GM23338 (cell line): ENCODE measurements around the gene XYLB. TPM values are rescaled to one million over a fixed set of nuclear protein-coding genes. Genes with fewer than 3 reads are reported as not detected.

ENCODE experiments used
- ATAC-seq: fragments of 200-7000 bp; cut with Tn5 transposase; 3 replicates; pipeline ENCODE4 v1.9.1; 2020
- DNase-seq: peaks from one replicate; pipeline ENCODE4 v3.0.0-alpha.2; 2015; ENCODE audit warnings: low spot score
- H2AFZ ChIP-seq: fragments of 200-600 bp; sonication (generic); 2 replicates; pipeline ENCODE4 v1.8.0; 2016; ENCODE audit warnings: antibody characterized with exemption, mild to moderate bottlenecking, moderate library complexity
- H3F3A ChIP-seq: fragments of 200-600 bp; sonication (generic); replicated peaks from 2 replicates; pipeline ENCODE4 v1.8.0; 2017; ENCODE audit warnings: antibody characterized with exemption, mixed run types, low read depth
- H3K27ac ChIP-seq: fragments of 200-600 bp; sonication (generic); 2 replicates; pipeline ENCODE4 v1.6.1; 2016; ENCODE audit warnings: low read depth
- H3K27me3 ChIP-seq: fragments of 200-600 bp; sonication (generic); 2 replicates; pipeline ENCODE4 v1.8.0; 2016; ENCODE audit warnings: mild to moderate bottlenecking, mixed run types, moderate library complexity; ENCODE audit not compliant: insufficient read depth
- H3K36me3 ChIP-seq: fragments of 200-600 bp; sonication (generic); 2 replicates; pipeline ENCODE4 v1.8.0; 2016; ENCODE audit warnings: mild to moderate bottlenecking; ENCODE audit not compliant: insufficient read depth
- H3K4me1 ChIP-seq: fragments of 200-600 bp; sonication (generic); 2 replicates; pipeline ENCODE4 v1.8.0; 2016; ENCODE audit warnings: mild to moderate bottlenecking, moderate library complexity; ENCODE audit not compliant: insufficient read depth
- H3K4me2 ChIP-seq: fragments of 200-600 bp; sonication (generic); 2 replicates; pipeline ENCODE4 v1.7.1; 2017; ENCODE audit warnings: mixed run types
- H3K4me3 ChIP-seq: fragments of 200-600 bp; sonication (generic); 2 replicates; pipeline ENCODE4 v1.6.1; 2016; ENCODE audit warnings: mixed run types
- H3K79me2 ChIP-seq: fragments of 200-600 bp; sonication (generic); replicated peaks from 2 replicates; pipeline ENCODE4 v1.8.0; 2017; ENCODE audit warnings: mild to moderate bottlenecking; ENCODE audit not compliant: insufficient read depth
- H3K9me2 ChIP-seq: fragments of 200-600 bp; sonication (generic); 2 replicates; pipeline ENCODE4 v1.8.0; 2017; ENCODE audit not compliant: insufficient read depth
- H4K20me1 ChIP-seq: fragments of 200-600 bp; sonication (generic); replicated peaks from 2 replicates; pipeline ENCODE4 v1.8.0; 2017; ENCODE audit warnings: mild to moderate bottlenecking; ENCODE audit not compliant: insufficient read depth
- H3K27ac Mint-ChIP-seq: 2 replicates; pipeline ENCODE4 v1.8.0; 2020; ENCODE audit warnings: inconsistent platforms, mild to moderate bottlenecking, moderate library complexity, mixed read lengths
- H3K27me3 Mint-ChIP-seq: 3 replicates; pipeline ENCODE4 v1.8.0; 2022; ENCODE audit warnings: low read depth, mild to moderate bottlenecking, moderate library complexity, mixed read lengths, inconsistent platforms; ENCODE audit not compliant: insufficient read depth, poor library complexity
- H3K36me3 Mint-ChIP-seq: 3 replicates; pipeline ENCODE4 v1.8.0; 2021; ENCODE audit warnings: low read depth, mild to moderate bottlenecking, inconsistent platforms, moderate library complexity, mixed read lengths
- H3K4me1 Mint-ChIP-seq: 3 replicates; pipeline ENCODE4 v1.8.0; 2020; ENCODE audit warnings: mild to moderate bottlenecking, inconsistent platforms, mixed read lengths
- H3K4me3 Mint-ChIP-seq: 3 replicates; pipeline ENCODE4 v1.8.0; 2021; ENCODE audit warnings: moderate library complexity, mild to moderate bottlenecking, inconsistent platforms, mixed read lengths
- H3K9me3 Mint-ChIP-seq: 3 replicates; pipeline ENCODE4 v1.8.0; 2020; ENCODE audit warnings: moderate library complexity, mild to moderate bottlenecking, inconsistent platforms, mixed read lengths
- EZH2phosphoT487 ChIP-seq: fragments of 200-600 bp; sonication (generic); IDR thresholded peaks from one replicate; pipeline ENCODE4 v1.8.1; 2018; ENCODE audit warnings: antibody characterized with exemption; ENCODE audit not compliant: unreplicated experiment
- REST ChIP-seq: IDR thresholded peaks from one replicate; pipeline ENCODE4 v1.6.1; 2018; ENCODE audit warnings: antibody characterized with exemption; ENCODE audit not compliant: unreplicated experiment
- ZNF331 ChIP-seq: fragments of 250-450 bp; sonication (Bioruptor Pico); IDR thresholded peaks from 2 replicates; pipeline ENCODE4 v1.5.0; 2020; ENCODE audit warnings: low read depth, mild to moderate bottlenecking, moderate library complexity
- ZNF462 ChIP-seq: fragments of 250-450 bp; sonication (Bioruptor Pico); IDR thresholded peaks from 2 replicates; pipeline ENCODE4 v1.5.0; 2020; ENCODE audit warnings: mild to moderate bottlenecking, moderate library complexity
- polyA plus RNA-seq: library from polyadenylated mRNA; unstranded; fragments of >200 nt; fragmentation: Nextera tagmentation; extraction: Ambion mirVana; gene quantifications from 2 replicates; pipeline ENCODE4 v1.2.1, GENCODE V29; 2016
- total RNA-seq: library from RNA; depleted of rRNA; stranded (reverse); fragments of >200 nt; shearing (Covaris generic); gene quantifications from 2 replicates; pipeline ENCODE4 v1.2.3, GENCODE V29; 2014
- TF ChIP-seq, protein P1 (sequence below): IDR thresholded peaks from 2 replicates; pipeline ENCODE4 v1.6.1; 2016; ENCODE audit warnings: antibody characterized with exemption

The XYLB gene
- total and polyA plus RNA-seq, 2 experiments from 2014 or later: 1.6 to 3.3 TPM

DNA sequence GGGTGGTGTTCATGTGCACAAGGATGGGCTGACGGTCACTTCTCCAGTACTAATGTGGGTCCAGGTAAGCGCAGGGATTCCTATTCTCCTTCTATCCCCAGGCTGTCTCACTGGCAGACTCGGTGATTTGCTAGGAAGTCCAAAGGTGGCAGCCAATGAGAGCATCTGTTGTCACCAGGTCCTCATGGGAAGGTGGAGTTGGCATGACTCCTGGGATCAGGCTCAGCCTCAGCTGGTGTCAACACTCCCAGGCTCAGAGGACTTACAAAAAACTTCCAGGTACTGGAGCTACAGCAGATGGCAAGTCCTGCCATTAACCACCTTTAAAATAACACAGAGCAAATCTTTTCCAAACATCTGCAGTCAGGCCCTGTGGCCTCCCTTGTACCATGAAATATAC lies 13.8 kb downstream of the XYLB start:
- H3K4me3 Mint-ChIP-seq: no peak overlapping the region
- H3K9me2 ChIP-seq: no peaks in the 10 kb centered on the region; the same call in 1 of the 2 replicates
- no peak overlapping the region for H3K4me2 ChIP-seq
- H3K4me1 ChIP-seq: no peaks in the 10 kb centered on the region
- no peak overlapping the region for H3K27ac Mint-ChIP-seq
- peaks cover 46% of the 10 kb centered on the region for H3K36me3 Mint-ChIP-seq
- peaks cover 20% of the 10 kb centered on the region for H3K9me3 Mint-ChIP-seq
- no peak overlapping the region for H3K4me3 ChIP-seq
- no peak overlapping the region for H3K27ac ChIP-seq
- H2AFZ ChIP-seq: no peak overlapping the region
- DNase-seq (no peak), ATAC-seq (no peak)
- TF ChIP-seq, protein P1, sequence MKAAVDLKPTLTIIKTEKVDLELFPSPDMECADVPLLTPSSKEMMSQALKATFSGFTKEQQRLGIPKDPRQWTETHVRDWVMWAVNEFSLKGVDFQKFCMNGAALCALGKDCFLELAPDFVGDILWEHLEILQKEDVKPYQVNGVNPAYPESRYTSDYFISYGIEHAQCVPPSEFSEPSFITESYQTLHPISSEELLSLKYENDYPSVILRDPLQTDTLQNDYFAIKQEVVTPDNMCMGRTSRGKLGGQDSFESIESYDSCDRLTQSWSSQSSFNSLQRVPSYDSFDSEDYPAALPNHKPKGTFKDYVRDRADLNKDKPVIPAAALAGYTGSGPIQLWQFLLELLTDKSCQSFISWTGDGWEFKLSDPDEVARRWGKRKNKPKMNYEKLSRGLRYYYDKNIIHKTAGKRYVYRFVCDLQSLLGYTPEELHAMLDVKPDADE: no peak
- TF ChIP-seq ZNF331 (CRISPR knock-in tag): no peak
- TF ChIP-seq ZNF462 (CRISPR knock-in tag): no peak
- H3K27me3 Mint-ChIP-seq: peaks cover 2% of the 10 kb centered on the region
- H3K79me2 ChIP-seq: no peaks in the 10 kb centered on the region
- H3K27me3 ChIP-seq: no peaks in the 10 kb centered on the region
- no peaks in the 10 kb centered on the region for H4K20me1 ChIP-seq
- no peaks in the 10 kb centered on the region; the same call in 1 of the 2 replicates for H3K36me3 ChIP-seq
- no peaks in the 10 kb centered on the region for H3K4me1 Mint-ChIP-seq
- H3F3A ChIP-seq: no peaks in the 10 kb centered on the region

DNA sequence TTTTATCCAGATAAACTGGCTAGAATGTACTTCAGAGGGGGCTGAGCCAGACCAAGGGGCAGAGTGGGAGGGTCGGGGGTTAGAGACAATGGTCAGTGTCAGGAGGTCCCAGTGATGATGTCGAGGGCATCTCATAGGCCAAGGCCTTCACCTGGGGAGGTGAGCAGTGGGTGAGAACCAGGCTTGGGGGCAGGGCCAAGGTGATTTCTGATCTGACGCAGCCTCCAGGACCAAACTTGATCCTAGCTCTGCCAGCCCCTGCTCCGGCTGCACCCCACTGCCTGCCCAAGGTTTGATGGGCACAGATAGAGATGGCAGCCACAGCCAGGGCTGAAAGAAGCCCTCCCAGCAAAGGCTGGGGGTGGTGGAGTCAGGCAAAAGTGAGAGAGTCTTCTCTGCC lies 14.9 kb downstream of the XYLB start:
- Histone ChIP-seq H3F3A (no peaks in the 10 kb centered on the region), H3K4me3 (no peak overlapping the region), H4K20me1 (no peaks in the 10 kb centered on the region), H3K9me2 (no peaks in the 10 kb centered on the region; the same call in 1 of the 2 replicates), H3K4me2 (no peak overlapping the region), H3K27me3 (no peaks in the 10 kb centered on the region), H3K27ac (no peak overlapping the region), H3K36me3 (no peaks in the 10 kb centered on the region; the same call in 1 of the 2 replicates), H3K4me1 (no peaks in the 10 kb centered on the region), H3K79me2 (no peaks in the 10 kb centered on the region), H2AFZ (no peak overlapping the region)
- Mint-ChIP-seq H3K36me3 (peaks cover 49% of the 10 kb centered on the region), H3K4me3 (no peak overlapping the region), H3K9me3 (peaks cover 20% of the 10 kb centered on the region), H3K27me3 (no peaks in the 10 kb centered on the region), H3K4me1 (no peaks in the 10 kb centered on the region), H3K27ac (no peak overlapping the region)
- DNase-seq (no peak), ATAC-seq (no peak)
- TF ChIP-seq EZH2phosphoT487: no peak
- no peak for TF ChIP-seq REST
